Activated CD4-positive, alpha-beta T cell treated with anti-CD3 and anti-CD28 coated beads, Interleukin-10, Interleukin-2, amounts not matched to agents 100 ng/mL and 50 ng/mL, durations not matched to agents 16 hours and 8 hours (primary cell): ENCODE data around the gene ATP9A.
"Not testable (repeated sequence)": the region's sequence is repeated elsewhere in the genome, so short reads cannot be mapped to it uniquely, and the experiment has no call there.

ENCODE experiments used
- DNase-seq: peaks from one replicate; pipeline ENCODE4 v3.0.0-alpha.2; 2020

Gene ATP9A

GRCh38 chr20:51688600-51689244, 79.5 kb downstream of the ATP9A start:
- no peak for DNase-seq

GRCh38 chr20:51687630-51688029, 80.6 kb downstream of the ATP9A start:
- DNase-seq = no peak

- DNase-seq = no peak
Observed at GRCh38 chr20:51687108-51687507, 81.1 kb downstream of the ATP9A start.

GRCh38 chr20:51685494-51685893, 82.7 kb downstream of the ATP9A start:
- DNase-seq = not testable (repeated sequence)

- DNase-seq = no peak
Observed at GRCh38 chr20:51680067-51680749, 88.0 kb downstream of the ATP9A start.

- DNase-seq = no peak
Observed at GRCh38 chr20:51679254-51679921, 88.8 kb downstream of the ATP9A start.

- DNase-seq = no peak
Observed at GRCh38 chr20:51678026-51678697, 90.0 kb downstream of the ATP9A start.

- DNase-seq = no peak
Observed at GRCh38 chr20:51668947-51669346, 99.2 kb downstream of the ATP9A start.

- no peak for DNase-seq
Observed at GRCh38 chr20:51668515-51668914, 99.7 kb downstream of the ATP9A start.

- no peak for DNase-seq
Observed at GRCh38 chr20:51667491-51667890, 100.7 kb downstream of the ATP9A start.

- no peak for DNase-seq
Observed at GRCh38 chr20:51667002-51667408, 101.2 kb downstream of the ATP9A start.

GRCh38 chr20:51666126-51666525, 102.1 kb downstream of the ATP9A start:
- DNase-seq = no peak

- no peak for DNase-seq
Observed at GRCh38 chr20:51665543-51666118, 102.6 kb downstream of the ATP9A start.

- DNase-seq = peak; percentile 92
Observed at GRCh38 chr20:51661609-51662178, 106.5 kb downstream of the ATP9A start.

- peak; percentile 42 for DNase-seq
Observed at GRCh38 chr20:51660672-51661608, 107.2 kb downstream of the ATP9A start.

GRCh38 chr20:51659491-51660050, 108.6 kb downstream of the ATP9A start:
- no peak for DNase-seq

- no peak for DNase-seq
Observed at GRCh38 chr20:51656726-51657260, 111.4 kb downstream of the ATP9A start.

- not testable (repeated sequence) for DNase-seq
Observed at GRCh38 chr20:51656089-51656488, 112.1 kb downstream of the ATP9A start.

GRCh38 chr20:51654495-51654894, 113.7 kb downstream of the ATP9A start:
- no peak for DNase-seq

- DNase-seq = no peak
Observed at GRCh38 chr20:51654060-51654459, 114.1 kb downstream of the ATP9A start.

- DNase-seq = no peak
Observed at GRCh38 chr20:51653226-51653625, 115.0 kb downstream of the ATP9A start.
